Activated CD4-positive, alpha-beta T cell treated with anti-CD3 and anti-CD28 coated beads, Interleukin-2, amount 10 ng/mL, durations not matched to agents 24 days and 14 days (primary cell): ENCODE results near the gene RSL1D1. TPM values are rescaled to one million over a fixed set of nuclear protein-coding genes. Genes with fewer than 3 reads are reported as not detected.
"Not testable (repeated sequence)": the region's sequence is repeated elsewhere in the genome, so short reads cannot be mapped to it uniquely, and the experiment has no call there.

Experiments used
- DNase-seq: peaks from one replicate; pipeline ENCODE4 v3.0.0; 2022
- H3K27ac Mint-ChIP-seq: one replicate; pipeline ENCODE4 v1.8.0; 2022; ENCODE audit warnings: mild to moderate bottlenecking, mixed read lengths
- H3K27me3 Mint-ChIP-seq: one replicate; pipeline ENCODE4 v1.8.0; 2022; ENCODE audit warnings: mixed read lengths
- H3K36me3 Mint-ChIP-seq: one replicate; pipeline ENCODE4 v1.8.0; 2022; ENCODE audit warnings: low read depth, mild to moderate bottlenecking, mixed read lengths
- H3K4me1 Mint-ChIP-seq: one replicate; pipeline ENCODE4 v1.8.0; 2021; ENCODE audit warnings: mixed read lengths
- H3K4me3 Mint-ChIP-seq: one replicate; pipeline ENCODE4 v1.8.0; 2022; ENCODE audit warnings: mild to moderate bottlenecking, moderate library complexity, mixed read lengths
- H3K9me3 Mint-ChIP-seq: one replicate; pipeline ENCODE4 v1.8.0; 2021; ENCODE audit warnings: mixed read lengths
- intact Hi-C: fragments of 100-400 bp; cut with micrococcal nuclease; formaldehyde crosslinking; loops from one replicate; pipeline ENCODE4 v1.15.1; 2023
- total RNA-seq: library from RNA; stranded (reverse); gene quantifications from 2 replicates; pipeline ENCODE4 v1.2.3, GENCODE V29; 2022

Gene RSL1D1
- total RNA-seq, 1 donor from 2014 or later, result 379 TPM

GRCh38 chr16:11784980-11785599 is 66.3 kb downstream of the RSL1D1 start:
- Mint-ChIP-seq H3K36me3 (peaks cover 20% of the 10 kb centered on the region), H3K4me1 (peaks cover 66% of the 10 kb centered on the region), H3K27ac (peak overlapping the region; percentile 84)
- not testable (repeated sequence) for DNase-seq, H3K27me3 Mint-ChIP-seq, H3K9me3 Mint-ChIP-seq, H3K4me3 Mint-ChIP-seq
- intact Hi-C loops, result loop anchor here (5.0 kb wide), 1 partner anchor 1043 kb away; the partner anchor contains the start of gene NUBP1

- Mint-ChIP-seq H3K4me3 (peak overlapping the region; percentile 33), H3K4me1 (peaks cover 65% of the 10 kb centered on the region), H3K36me3 (peaks cover 22% of the 10 kb centered on the region), H3K27ac (peak overlapping the region; percentile 84)
- H3K27me3 Mint-ChIP-seq, H3K9me3 Mint-ChIP-seq, DNase-seq: not testable (repeated sequence)
- intact Hi-C loops, result loop anchor here (5.0 kb wide), 1 partner anchor 1042 kb away; the partner anchor contains the start of gene NUBP1
These were observed 67.0 kb downstream of the RSL1D1 start for GRCh38 chr16:11784381-11784780.

DNA sequence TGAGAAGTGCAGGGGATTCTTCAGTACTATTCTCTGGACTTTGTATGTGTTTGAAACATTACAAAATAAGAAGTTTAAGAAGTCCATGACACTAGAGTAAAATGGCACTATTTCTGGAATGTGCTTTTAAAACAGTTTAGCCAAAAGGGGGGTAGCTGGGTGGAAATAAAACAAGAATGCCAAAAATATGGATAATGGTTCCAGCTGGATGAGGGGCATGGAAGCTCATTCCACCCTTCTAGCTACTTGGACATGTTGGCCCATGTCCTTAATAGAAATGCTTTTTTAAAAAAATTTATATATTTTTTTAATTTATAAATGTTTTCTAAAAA is 67.3 kb downstream of the RSL1D1 start:
- H3K27me3 Mint-ChIP-seq, result no peaks in the 10 kb centered on the region
- H3K27ac Mint-ChIP-seq, result peak overlapping the region; percentile 97
- peaks cover 65% of the 10 kb centered on the region for H3K4me1 Mint-ChIP-seq
- peak overlapping the region; percentile 82 for H3K4me3 Mint-ChIP-seq
- peaks cover 23% of the 10 kb centered on the region for H3K36me3 Mint-ChIP-seq
- H3K9me3 Mint-ChIP-seq, result no peaks in the 10 kb centered on the region
- intact Hi-C loops, result loop anchor here (5.0 kb wide), 1 partner anchor 1042 kb away; the partner anchor contains the start of gene NUBP1
- no peak for DNase-seq

Other genes starting within 250 kb of the RSL1D1 start
- gene SNN, start 183.1 kb downstream of the RSL1D1 start, total RNA-seq, result 8.3 and 9.1 TPM in 2 replicates
- 41.7 and 43.6 TPM in 2 replicates for gene TXNDC11, start 108.7 kb downstream of the RSL1D1 start, total RNA-seq
- gene ZC3H7A, start 54.3 kb downstream of the RSL1D1 start, total RNA-seq, result 58.3 and 64.1 TPM in 2 replicates
- gene GSPT1, start 64.4 kb upstream of the RSL1D1 start, total RNA-seq, result 212 and 224 TPM in 2 replicates
- 10.7 and 17.3 TPM in 2 replicates for gene NPIPB2, start 90.5 kb upstream of the RSL1D1 start, total RNA-seq
- gene TNFRSF17, start 113.7 kb upstream of the RSL1D1 start, total RNA-seq, result not detected in 2 replicates
- 11.8 and 12.1 TPM in 2 replicates for gene SNX29, start 125.2 kb upstream of the RSL1D1 start, total RNA-seq